ENCODE results near the gene GATC. TPM values are rescaled to one million over a fixed set of nuclear protein-coding genes. Genes with fewer than 3 reads are reported as not detected.

GATC gene
- total and polyA plus RNA-seq, 2 experiments from 2014 or later, result 18.5 to 20.1 TPM

- Histone ChIP-seq H3K27me3 (ENCODE audit: insufficient read depth) (no peaks in the 10 kb centered on the region), H3K36me3 (ENCODE audit: insufficient read depth) (peaks cover 31% of the 10 kb centered on the region), H3K4me1 (ENCODE audit: insufficient read depth) (peaks cover 15% of the 10 kb centered on the region), H3K4me3 (no peak overlapping the region), H3F3A (replicated peaks; ENCODE audit: low read depth) (peaks cover 29% of the 10 kb centered on the region), H3K9me2 (ENCODE audit: insufficient read depth) (no peaks in the 10 kb centered on the region), H2AFZ (no peak overlapping the region), H3K4me2 (peak overlapping the region; percentile 84), H3K27ac (ENCODE audit: low read depth) (no peak overlapping the region), H4K20me1 (replicated peaks; ENCODE audit: insufficient read depth) (peaks cover 27% of the 10 kb centered on the region), H3K79me2 (replicated peaks; ENCODE audit: insufficient read depth) (peaks cover 78% of the 10 kb centered on the region)
- Mint-ChIP-seq H3K9me3 (no peaks in the 10 kb centered on the region), H3K27me3 (ENCODE audit: insufficient read depth, low read depth, poor library complexity) (peaks cover 14% of the 10 kb centered on the region), H3K27ac (no peak overlapping the region), H3K4me3 (peak overlapping the region; percentile 99; the same call in 2 of the 3 replicates), H3K4me1 (peaks cover 12% of the 10 kb centered on the region), H3K36me3 (ENCODE audit: low read depth) (peaks cover 58% of the 10 kb centered on the region)
- DNase-seq (ENCODE audit: low spot score) (no peak), ATAC-seq (no peak)
- TF ChIP-seq CREB1 (CRISPR knock-in tag; IDR thresholded peaks at IDR 0.05; ENCODE audit: low read depth), result no peak
- no peak for TF ChIP-seq STAT1 (IDR thresholded peaks at IDR 0.05; ENCODE audit: unreplicated experiment)
- no peak for TF ChIP-seq ZNF114 (CRISPR knock-in tag; IDR thresholded peaks at IDR 0.05)
- TF ChIP-seq, protein P1, sequence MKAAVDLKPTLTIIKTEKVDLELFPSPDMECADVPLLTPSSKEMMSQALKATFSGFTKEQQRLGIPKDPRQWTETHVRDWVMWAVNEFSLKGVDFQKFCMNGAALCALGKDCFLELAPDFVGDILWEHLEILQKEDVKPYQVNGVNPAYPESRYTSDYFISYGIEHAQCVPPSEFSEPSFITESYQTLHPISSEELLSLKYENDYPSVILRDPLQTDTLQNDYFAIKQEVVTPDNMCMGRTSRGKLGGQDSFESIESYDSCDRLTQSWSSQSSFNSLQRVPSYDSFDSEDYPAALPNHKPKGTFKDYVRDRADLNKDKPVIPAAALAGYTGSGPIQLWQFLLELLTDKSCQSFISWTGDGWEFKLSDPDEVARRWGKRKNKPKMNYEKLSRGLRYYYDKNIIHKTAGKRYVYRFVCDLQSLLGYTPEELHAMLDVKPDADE (IDR thresholded peaks at IDR 0.05), result no peak
- no peak for TF ChIP-seq NANOG (IDR thresholded peaks at IDR 0.05; ENCODE audit: borderline replicate concordance)
- TF ChIP-seq CTCF (conservative IDR thresholded peaks at IDR 0.05; ENCODE audit: low read depth in 2 of 2), result no peak
- TF ChIP-seq EZH2phosphoT487 (IDR thresholded peaks at IDR 0.05; ENCODE audit: unreplicated experiment), result no peak
- TF ChIP-seq EZH2 (IDR thresholded peaks at IDR 0.05; ENCODE audit: low read depth, unreplicated experiment), result no peak
- TF ChIP-seq REST (IDR thresholded peaks at IDR 0.05; ENCODE audit: unreplicated experiment), result no peak
- TF ChIP-seq ZNF462 (CRISPR knock-in tag; IDR thresholded peaks at IDR 0.05), result no peak
- TF ChIP-seq ZNF331 (CRISPR knock-in tag; IDR thresholded peaks at IDR 0.05; ENCODE audit: low read depth), result no peak
- no peak for TF ChIP-seq POLR2AphosphoS5 (IDR thresholded peaks at IDR 0.05; ENCODE audit: low read depth)
- TF ChIP-seq JUNB (IDR thresholded peaks at IDR 0.05; ENCODE audit: unreplicated experiment), result no peak
Observed at GRCh38 chr12:120447992-120448391, 1.7 kb downstream of the GATC start.
